Measurements from ENCODE around the gene SLC2A4.

SLC2A4 gene

GRCh38 chr17:7279448-7279847, 2.1 kb upstream of the SLC2A4 start:
- DNase-seq: no peak

- DNase-seq: peak; percentile 75
Observed at GRCh38 chr17:7280519-7281073, 922 bp upstream of the SLC2A4 start.

- no peak for DNase-seq
Observed at GRCh38 chr17:7281953-7282751, 634 bp downstream of the SLC2A4 start.

- no peak for DNase-seq
Observed at GRCh38 chr17:7282752-7283321, 1.3 kb downstream of the SLC2A4 start.

DNA sequence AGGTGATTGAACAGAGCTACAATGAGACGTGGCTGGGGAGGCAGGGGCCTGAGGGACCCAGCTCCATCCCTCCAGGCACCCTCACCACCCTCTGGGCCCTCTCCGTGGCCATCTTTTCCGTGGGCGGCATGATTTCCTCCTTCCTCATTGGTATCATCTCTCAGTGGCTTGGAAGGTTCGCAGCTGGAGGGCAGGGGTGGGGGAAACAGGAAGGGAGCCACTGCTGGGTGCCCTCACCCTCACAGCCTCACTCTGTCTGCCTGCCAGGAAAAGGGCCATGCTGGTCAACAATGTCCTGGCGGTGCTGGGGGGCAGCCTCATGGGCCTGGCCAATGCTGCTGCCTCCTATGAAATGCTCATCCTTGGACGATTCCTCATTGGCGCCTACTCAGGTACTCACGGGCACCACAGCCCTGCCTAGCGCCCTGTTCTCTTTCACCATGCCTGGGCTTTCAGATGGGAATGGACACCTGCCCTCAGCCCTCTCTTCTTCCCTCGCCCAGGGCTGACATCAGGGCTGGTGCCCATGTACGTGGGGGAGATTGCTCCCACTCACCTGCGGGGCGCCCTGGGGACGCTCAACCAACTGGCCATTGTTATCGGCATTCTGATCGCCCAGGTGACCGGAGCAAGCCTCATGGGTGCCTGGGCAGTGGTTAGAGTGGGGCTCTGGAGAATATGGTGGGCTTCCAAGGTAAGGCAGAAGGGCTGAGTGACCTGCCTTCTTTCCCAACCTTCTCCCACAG, 2.1 kb downstream of the SLC2A4 start:
- DNase-seq: no peak

GRCh38 chr17:7284911-7285310, 3.4 kb downstream of the SLC2A4 start:
- DNase-seq: no peak

DNA sequence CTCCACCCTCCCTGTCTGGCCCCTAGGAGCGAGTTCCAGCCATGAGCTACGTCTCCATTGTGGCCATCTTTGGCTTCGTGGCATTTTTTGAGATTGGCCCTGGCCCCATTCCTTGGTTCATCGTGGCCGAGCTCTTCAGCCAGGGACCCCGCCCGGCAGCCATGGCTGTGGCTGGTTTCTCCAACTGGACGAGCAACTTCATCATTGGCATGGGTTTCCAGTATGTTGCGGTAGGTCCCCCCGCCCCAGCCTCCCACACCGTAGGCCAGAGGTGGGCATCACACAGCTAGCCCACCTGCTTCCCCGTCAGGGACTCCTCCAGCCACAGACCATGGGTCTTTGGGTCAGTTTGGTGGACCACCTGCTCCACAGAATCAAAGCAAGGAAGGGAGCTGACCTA, 4.2 kb downstream of the SLC2A4 start:
- no peak for DNase-seq

- no peak for DNase-seq
Observed at GRCh38 chr17:7289256-7290032, 7.9 kb downstream of the SLC2A4 start.

GRCh38 chr17:7290166-7290565, 8.6 kb downstream of the SLC2A4 start:
- DNase-seq: no peak

- DNase-seq: no peak
Observed at GRCh38 chr17:7290685-7291084, 9.2 kb downstream of the SLC2A4 start.

GRCh38 chr17:7292194-7292593, 10.7 kb downstream of the SLC2A4 start:
- DNase-seq: no peak

DNA sequence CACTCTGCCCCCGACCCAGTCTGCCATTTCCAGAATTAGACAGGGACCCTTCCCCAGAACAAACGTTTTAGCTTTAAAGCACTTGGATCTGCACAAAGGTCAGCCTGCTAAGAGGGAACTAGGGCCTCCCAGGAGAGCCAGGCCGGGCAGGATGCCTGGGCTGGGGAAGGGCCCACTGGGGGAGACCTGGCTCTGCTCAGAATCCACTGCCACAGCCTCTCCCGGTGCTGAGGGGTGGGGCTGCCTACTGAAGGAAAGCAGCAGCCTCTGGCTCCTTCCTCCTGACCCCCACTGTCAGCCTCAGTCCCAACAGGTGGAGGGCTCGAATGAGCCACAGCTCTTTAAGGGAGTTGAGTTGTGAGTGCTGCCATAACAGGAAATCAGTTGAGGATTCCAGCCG, 11.2 kb downstream of the SLC2A4 start:
- DNase-seq: no peak

GRCh38 chr17:7293159-7293558, 11.6 kb downstream of the SLC2A4 start:
- no peak for DNase-seq

GRCh38 chr17:7293816-7294613, 12.5 kb downstream of the SLC2A4 start:
- no peak for DNase-seq

DNA sequence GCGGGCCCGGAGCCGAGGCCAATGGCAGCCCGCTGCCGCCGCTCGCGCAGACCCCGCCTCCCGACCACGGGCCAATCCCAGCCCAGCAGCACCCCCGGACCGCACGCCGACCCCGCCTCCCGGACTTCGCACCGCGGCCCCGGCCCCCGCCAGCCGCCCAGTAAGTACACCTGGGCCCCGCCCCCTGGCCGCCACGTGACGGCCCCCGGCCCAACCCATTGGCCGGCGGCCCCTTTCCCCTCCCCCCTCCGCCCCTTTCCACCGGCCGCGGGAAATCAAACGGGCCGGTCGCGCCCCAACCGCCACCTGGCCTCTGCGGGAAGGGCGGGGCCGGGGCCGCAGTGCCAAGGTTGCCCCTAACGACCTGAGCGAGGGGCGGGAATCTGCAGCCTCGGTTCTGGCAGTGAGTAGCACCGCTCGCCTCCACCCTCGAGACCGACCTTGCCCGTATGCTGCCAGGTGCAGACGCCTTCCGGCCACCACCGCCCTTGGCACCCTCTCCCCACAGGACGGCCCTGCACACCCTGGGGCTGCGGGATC, 13.2 kb downstream of the SLC2A4 start, which contains the start of gene YBX2:
Gene YBX2 (minus strand): TSS at position 26 of the 540 bp plus-strand sequence. CDS start 139 bp downstream, outside the sequence.
- DNase-seq: peak; percentile 24

GRCh38 chr17:7295230-7296180, 14.0 kb downstream of the SLC2A4 start:
- no peak for DNase-seq

GRCh38 chr17:7296189-7296861, 14.8 kb downstream of the SLC2A4 start:
- DNase-seq: peak; percentile 76

- no peak for DNase-seq
Observed at GRCh38 chr17:7304179-7304578, 22.7 kb downstream of the SLC2A4 start.

GRCh38 chr17:7306911-7307685, 25.6 kb downstream of the SLC2A4 start, which contains the start of gene EIF5A:
TSS of gene EIF5A (plus strand) at chr17:7307628. CDS start at chr17:7309636, 2,008 bp downstream.
- DNase-seq: peak; percentile 100

All from fibroblast of skin of scalp (primary cell).